ENCODE measurements around the gene SEMA6D.

Gene SEMA6D

GRCh38 chr15:47778263-47778770 is 61.0 kb downstream of the SEMA6D start:
- no peak for TF ChIP-seq CTCF (IDR thresholded peaks at IDR 0.05; ENCODE audit: control extremely low read depth, extremely low read depth, low read depth, missing control alignments)
- ChIA-PET CTCF (no interaction called here), POLR2A (no interaction called here)
- DNase-seq (ENCODE audit: extremely low spot score) = no peak

- no peak for TF ChIP-seq CTCF (IDR thresholded peaks at IDR 0.05; ENCODE audit: control extremely low read depth, extremely low read depth, low read depth, missing control alignments)
- DNase-seq (ENCODE audit: extremely low spot score) = no peak
- CTCF ChIA-PET = no interaction called here
Measured at GRCh38 chr15:47780971-47781370, 63.7 kb downstream of the SEMA6D start.

GRCh38 chr15:47781527-47781926 is 64.2 kb downstream of the SEMA6D start:
- CTCF ChIA-PET = no interaction called here
- POLR2A ChIA-PET = no interaction called here
- TF ChIP-seq CTCF (IDR thresholded peaks at IDR 0.05; ENCODE audit: control extremely low read depth, extremely low read depth, low read depth, missing control alignments) = no peak
- no peak for DNase-seq (ENCODE audit: extremely low spot score)

More at GRCh38 chr15:47780971-47781370, 63.7 kb downstream of the SEMA6D start:
- POLR2A ChIA-PET = no interaction called here

GRCh38 chr15:47784820-47785219 is 67.5 kb downstream of the SEMA6D start:
- ChIA-PET POLR2A (no interaction called here), CTCF (interaction anchor here (1.0 to 1.5 kb wide), 3 partner anchors 10 to 19 kb away, joined by 3 to 6 read pairs (median 5); no protein-coding TSS in a partner anchor)
- TF ChIP-seq CTCF (IDR thresholded peaks at IDR 0.05; ENCODE audit: control extremely low read depth, extremely low read depth, low read depth, missing control alignments) = no peak
- DNase-seq (ENCODE audit: extremely low spot score) = no peak

GRCh38 chr15:47786371-47786770 is 69.1 kb downstream of the SEMA6D start:
- CTCF ChIA-PET = no interaction called here
- no peak for TF ChIP-seq CTCF (IDR thresholded peaks at IDR 0.05; ENCODE audit: control extremely low read depth, extremely low read depth, low read depth, missing control alignments)
- DNase-seq (ENCODE audit: extremely low spot score) = no peak
- POLR2A ChIA-PET = no interaction called here

- CTCF ChIA-PET = no interaction called here
- no peak for DNase-seq (ENCODE audit: extremely low spot score)
- POLR2A ChIA-PET = no interaction called here
- TF ChIP-seq CTCF (IDR thresholded peaks at IDR 0.05; ENCODE audit: control extremely low read depth, extremely low read depth, low read depth, missing control alignments) = no peak
Measured at GRCh38 chr15:47787875-47788274, 70.6 kb downstream of the SEMA6D start.

GRCh38 chr15:47788685-47789084 is 71.4 kb downstream of the SEMA6D start:
- no peak for DNase-seq (ENCODE audit: extremely low spot score)
- ChIA-PET CTCF (no interaction called here), POLR2A (no interaction called here)
- TF ChIP-seq CTCF (IDR thresholded peaks at IDR 0.05; ENCODE audit: control extremely low read depth, extremely low read depth, low read depth, missing control alignments) = no peak

Measured in GM10248 (cell line).